Measurements from ENCODE around the gene ANP32B.
A peak's percentile ranks its signal among the peaks of the same experiment; 100 is the strongest.
"Not testable (repeated sequence)": the region's sequence is repeated elsewhere in the genome, so short reads cannot be mapped to it uniquely, and the experiment has no call there.

Gene ANP32B

GRCh38 chr9:97994703-97995102 is 11.6 kb downstream of the ANP32B start:
- no peak for DNase-seq

DNA sequence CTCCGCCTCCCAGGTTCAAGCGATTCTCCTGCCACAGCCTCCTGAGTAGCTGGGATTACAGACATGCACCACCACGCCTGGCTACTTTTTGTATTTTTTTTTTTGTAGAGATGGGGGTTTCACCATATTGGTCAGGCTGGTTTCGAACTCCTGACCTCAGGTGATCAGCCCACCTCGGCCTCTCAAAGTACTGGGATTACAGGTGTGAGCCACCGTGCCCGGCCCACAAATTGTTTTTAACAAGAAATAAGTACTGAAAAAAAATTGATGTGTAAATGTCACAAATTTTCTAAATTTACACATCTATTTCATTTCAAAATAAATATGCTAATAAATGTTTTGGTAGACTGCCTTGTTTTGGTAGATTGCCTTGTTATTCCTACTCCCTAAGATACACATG is 13.5 kb downstream of the ANP32B start:
- DNase-seq = not testable (repeated sequence)

DNA sequence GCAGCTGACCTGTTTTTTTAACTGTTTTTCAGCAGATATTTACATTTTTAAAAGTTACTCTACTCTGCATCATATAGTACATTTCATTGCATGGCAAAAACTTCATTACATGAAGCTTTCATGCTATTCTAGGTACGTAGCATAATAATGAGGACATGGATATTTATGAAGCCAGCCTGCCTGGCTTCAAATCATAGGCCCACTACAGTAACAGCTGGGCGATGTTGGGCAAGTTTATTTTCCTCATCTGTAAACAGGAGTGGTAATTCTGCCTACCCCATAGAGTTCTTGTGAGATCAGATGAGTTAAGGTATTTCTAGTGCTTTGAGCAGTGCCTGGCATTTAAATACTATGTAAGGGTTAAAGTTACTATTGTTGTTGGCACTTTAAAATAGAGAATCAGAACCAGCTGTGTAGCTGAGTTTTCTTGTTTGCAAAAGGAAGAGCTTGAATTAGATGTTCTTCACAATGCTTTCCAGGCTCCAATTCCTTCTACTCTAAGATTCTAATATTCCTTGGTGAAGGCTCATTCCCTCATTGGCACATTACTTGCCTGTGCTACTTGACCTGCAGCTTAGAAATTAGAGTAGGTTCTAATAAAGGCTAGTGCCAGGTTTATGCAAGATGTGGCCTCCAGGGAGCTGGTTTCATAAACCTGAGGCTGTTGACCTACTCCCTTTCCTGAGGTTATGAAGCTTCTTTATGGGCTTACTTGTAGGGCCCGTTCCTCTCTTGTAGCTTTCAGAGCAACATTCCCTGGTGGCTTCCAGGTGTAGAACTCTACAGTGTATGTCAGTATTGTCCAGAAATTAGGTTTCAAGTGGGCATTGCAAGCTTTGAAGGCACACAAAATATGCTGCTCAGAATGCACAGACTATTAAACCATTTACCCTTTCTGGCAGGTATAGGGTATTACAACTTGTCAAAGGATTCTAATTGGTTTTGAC is 14.5 kb downstream of the ANP32B start:
- DNase-seq = no peak

DNA sequence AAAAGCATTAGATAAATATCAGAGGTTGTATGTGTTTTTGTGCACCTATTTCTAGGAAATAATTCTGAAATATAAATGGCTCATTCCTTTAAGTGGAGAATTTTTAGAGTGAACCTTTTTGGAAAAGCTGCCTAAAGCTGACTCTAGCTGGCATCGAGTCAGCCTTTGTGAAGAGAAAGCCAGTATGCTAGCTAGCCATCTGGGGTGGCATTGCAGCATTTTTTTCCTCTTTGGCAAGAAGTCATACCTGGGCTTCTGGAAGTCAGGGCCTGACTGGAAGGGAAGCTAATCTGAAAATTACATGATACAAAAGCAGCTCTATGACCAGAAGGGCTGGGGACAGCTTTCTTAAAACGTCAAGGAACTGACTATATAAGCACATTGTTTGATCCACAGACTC is 19.7 kb downstream of the ANP32B start:
- DNase-seq = no peak

GRCh38 chr9:98006127-98006796 is 23.1 kb downstream of the ANP32B start:
- no peak for DNase-seq

- DNase-seq = no peak
These were observed 24.2 kb downstream of the ANP32B start for GRCh38 chr9:98007251-98007928.

DNA sequence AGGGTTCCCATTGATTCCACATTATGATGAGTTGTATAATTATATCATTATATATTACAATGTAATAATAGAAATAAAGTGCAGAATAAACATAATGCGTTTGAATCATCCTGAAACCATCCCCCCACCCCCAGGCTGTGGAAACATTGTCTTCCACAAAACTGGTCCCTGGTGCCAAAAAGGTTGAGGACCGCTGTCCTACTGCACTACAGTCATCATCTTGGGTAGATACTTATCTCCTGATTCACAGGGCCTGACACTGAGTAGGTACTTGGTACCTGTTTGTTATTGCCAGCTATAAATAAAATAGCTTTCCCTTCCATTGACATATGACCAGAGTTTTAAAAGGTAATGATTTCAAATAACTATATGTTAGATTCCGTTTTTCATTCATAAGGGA is 25.6 kb downstream of the ANP32B start:
- DNase-seq = no peak

DNA sequence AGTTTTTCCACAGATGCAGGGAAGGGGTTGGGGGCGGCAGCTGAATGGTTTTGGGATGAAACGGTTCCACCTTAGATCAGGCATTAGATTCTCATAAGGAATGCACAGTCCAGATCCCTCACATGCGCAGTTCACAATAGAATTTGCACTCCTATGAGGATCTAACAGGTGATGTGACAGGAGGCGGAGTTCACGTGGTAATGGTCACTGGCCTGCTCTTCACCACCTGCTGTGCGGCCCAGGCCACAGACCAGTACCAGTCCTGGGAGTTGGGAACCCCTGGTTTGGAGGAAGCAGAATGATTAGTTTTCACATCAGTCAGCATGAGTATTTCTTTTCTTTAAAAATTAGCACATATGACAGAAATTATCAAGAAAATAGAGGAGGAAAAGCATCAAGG is 26.3 kb downstream of the ANP32B start:
- no peak for DNase-seq

DNA sequence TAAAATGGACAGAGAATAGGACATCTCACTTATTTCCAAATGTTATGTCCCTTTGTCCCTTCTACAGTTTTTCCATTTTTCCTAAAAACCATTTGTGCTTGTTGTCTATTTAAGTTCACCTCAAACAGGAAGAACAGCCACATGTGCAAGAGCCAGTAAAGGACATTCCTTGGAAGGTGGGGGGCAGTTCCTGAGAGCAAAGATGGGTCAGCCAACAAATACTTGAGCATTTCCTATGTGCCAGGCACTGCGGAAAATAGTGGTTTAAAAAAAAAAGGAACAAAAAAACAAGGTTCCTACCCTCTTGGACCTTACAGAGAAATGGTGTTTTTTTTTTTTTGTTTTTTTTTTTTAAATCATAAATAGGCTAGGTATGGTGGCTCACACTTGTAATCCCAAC is 26.8 kb downstream of the ANP32B start:
- DNase-seq = no peak

GRCh38 chr9:98010445-98010844 is 27.3 kb downstream of the ANP32B start:
- DNase-seq = peak; percentile 37

GRCh38 chr9:98011122-98011521 is 28.0 kb downstream of the ANP32B start:
- no peak for DNase-seq

DNA sequence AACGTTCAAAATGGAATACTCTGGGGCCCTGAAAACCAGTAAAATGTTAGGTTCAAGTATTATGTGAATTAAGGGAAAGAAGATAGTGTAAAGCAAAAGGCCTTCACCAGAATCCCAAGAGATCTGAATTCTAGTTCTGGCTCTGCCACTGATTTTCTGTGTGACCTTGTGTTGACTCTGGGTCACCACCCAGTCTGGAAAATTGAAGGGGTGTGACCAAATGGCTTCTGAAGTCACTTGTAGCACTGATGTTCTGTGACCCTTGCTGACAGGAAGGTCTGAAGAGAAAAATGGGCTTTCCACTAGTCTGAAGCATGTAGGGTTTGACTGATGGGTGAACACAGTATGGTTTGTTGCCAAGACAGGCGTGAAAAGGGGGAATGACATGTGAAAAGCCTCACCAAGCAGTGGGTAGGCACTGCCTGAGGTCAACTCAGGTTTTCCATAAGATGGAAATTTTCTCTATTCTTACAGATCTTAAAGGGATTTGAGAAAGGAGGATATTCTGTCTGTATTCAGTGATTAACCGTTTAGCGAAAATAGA is 33.1 kb downstream of the ANP32B start:
- no peak for DNase-seq

- DNase-seq = no peak
These were observed 34.2 kb downstream of the ANP32B start for GRCh38 chr9:98017306-98017705.

GRCh38 chr9:98018347-98018746 is 35.2 kb downstream of the ANP32B start:
- DNase-seq = no peak

DNA sequence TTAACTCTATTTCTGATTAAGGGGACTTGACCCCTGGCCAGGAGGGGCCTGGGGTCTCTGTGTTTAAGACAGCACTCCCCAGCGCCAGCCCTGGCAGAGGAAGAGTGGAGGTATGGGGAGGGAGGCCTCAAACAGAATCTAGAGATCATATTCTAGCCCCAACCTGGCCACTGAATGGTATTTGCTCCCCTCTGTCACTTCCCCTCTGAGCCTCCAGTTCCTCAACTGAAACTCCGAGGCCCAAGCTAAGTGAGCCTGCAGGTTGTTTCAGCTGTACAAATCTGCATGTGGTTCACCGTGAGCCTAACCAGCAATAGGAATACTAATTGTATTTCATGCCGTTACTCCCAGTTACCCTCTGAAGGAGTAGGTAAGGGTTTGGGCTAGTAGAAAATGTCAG is 36.0 kb downstream of the ANP32B start:
- no peak for DNase-seq

- not testable (repeated sequence) for DNase-seq
These were observed 36.7 kb downstream of the ANP32B start for GRCh38 chr9:98019869-98020268.

GRCh38 chr9:98020476-98021145 is 37.5 kb downstream of the ANP32B start:
- no peak for DNase-seq

GRCh38 chr9:98021306-98022040 is 38.3 kb downstream of the ANP32B start:
- DNase-seq = no peak

DNA sequence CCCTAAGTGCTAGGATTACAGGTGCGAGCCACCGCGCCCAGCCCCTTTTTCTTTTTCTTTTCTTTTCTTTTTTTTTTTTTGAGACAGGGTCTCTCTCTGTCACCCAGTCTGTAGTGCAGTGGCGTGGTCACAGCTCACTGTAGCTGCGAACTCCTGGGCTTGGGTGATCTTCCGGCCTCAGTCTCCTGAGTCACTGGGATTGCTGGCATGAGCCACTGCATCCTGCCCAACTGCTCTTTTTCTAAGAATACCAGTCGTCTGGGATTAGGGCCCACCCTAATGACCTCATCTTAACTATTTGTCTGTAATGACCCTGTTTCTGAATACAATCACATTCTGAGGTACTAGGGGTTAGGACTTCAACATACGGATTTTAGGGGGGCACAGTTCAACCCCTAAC is 39.3 kb downstream of the ANP32B start:
- no peak for DNase-seq

- DNase-seq = peak; percentile 17
These were observed 41.6 kb downstream of the ANP32B start for GRCh38 chr9:98024702-98025101.

GRCh38 chr9:98031169-98031568 is 48.0 kb downstream of the ANP32B start:
- no peak for DNase-seq

DNA sequence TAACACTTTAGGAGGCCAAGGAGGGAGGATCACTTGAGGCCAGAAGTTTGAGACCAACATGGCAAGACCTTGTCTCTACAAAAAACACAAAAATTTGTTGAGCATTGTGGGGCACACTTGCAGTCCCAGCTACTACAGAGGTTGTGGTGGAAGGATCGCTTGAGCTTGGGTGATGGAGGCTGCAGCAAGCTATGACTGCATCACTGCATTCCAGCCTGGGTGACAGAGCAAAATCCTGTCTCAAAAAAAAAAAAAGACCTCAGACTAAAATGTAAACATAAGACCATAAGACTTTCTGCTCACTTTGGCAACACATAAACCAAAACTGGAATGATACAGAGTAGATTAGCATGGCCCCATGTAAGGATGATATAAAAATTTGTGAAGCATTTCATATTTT is 48.8 kb downstream of the ANP32B start:
- DNase-seq = no peak
